HCT116 (cell line): ENCODE results near the gene PDIK1L. TPM values are rescaled to one million over a fixed set of nuclear protein-coding genes. Genes with fewer than 3 reads are reported as not detected.

Experiments used
- ATAC-seq: fragments of 200-7000 bp; cut with Tn5 transposase; 2 replicates; pipeline ENCODE4 v1.9.1; 2020; ENCODE audit warnings: mild to moderate bottlenecking, moderate library complexity
- BruUV-seq: library from RNA; stranded (reverse); fragments of 400-500 nt; replicated peaks from 2 replicates; lab custom pipeline; 2021; lab: Mats Ljungman, UMichigan
- CTCF ChIA-PET: fragments of 300-600 bp; sonication (Branson Sonifier 250); formaldehyde crosslinking; loops from one replicate; lab custom pipeline; 2021; ENCODE audit warnings: antibody characterized with exemption; lab: Charles Lee
- POLR2A ChIA-PET: fragments of 300-600, 350-600 bp; sonication (Branson Sonifier 250); formaldehyde crosslinking; loops from one replicate; lab custom pipeline; 2021; ENCODE audit warnings: antibody characterized with exemption; lab: Charles Lee
- RAD21 ChIA-PET, 2 experiments: fragments of 300-600 bp; sonication (Branson Sonifier 250); formaldehyde crosslinking; loops; one replicate each; lab custom pipeline; 2023; ENCODE audit warnings: low total read pairs in 2 of 2; ENCODE audit not compliant: uncharacterized antibody in 2 of 2, unreplicated experiment in 2 of 2, low non-redundant PET in 1 of 2; lab: Charles Lee
- DNase-seq: peaks from one replicate; pipeline ENCODE4 v3.0.0-alpha.2; 2010; ENCODE audit warnings: low read depth, low spot score
- H2AFZ ChIP-seq: fragments of 200-600 bp; shearing (Covaris generic), sonication (generic); 2 replicates; pipeline ENCODE4 v1.6.1; 2017; ENCODE audit warnings: low read depth, mixed run types, mixed read lengths, antibody characterized with exemption, low read length; ENCODE audit not compliant: poor library complexity, severe bottlenecking
- H3K27ac ChIP-seq: 2 replicates; pipeline ENCODE4 v1.5.1; 2012; ENCODE audit warnings: low read depth, low read length
- H3K27me3 ChIP-seq: fragments of 200-600 bp; sonication (generic); 2 replicates; pipeline ENCODE4 v1.6.1; 2016; ENCODE audit warnings: mixed run types, low read length, mixed read lengths; ENCODE audit not compliant: insufficient read depth
- H3K36me3 ChIP-seq, 2 experiments: fragments of 200-500 bp in 1 of 2; fragments of 200-600 bp in 1 of 2; sonication (Bioruptor generic) in 1 of 2; sonication (generic) in 1 of 2; 2 replicates each; pipeline versions ENCODE4 v1.5.1 to v1.6.1; 2014 to 2016; ENCODE audit warnings: low read length in 2 of 2, inconsistent platforms in 1 of 2, mixed read lengths in 1 of 2, mixed run types in 1 of 2; ENCODE audit not compliant: insufficient read depth in 2 of 2, control insufficient read depth in 1 of 2
- H3K4me1 ChIP-seq, 2 experiments: fragments of 200-600 bp in 1 of 2; sonication (generic) in 1 of 2; 2 replicates each; pipeline versions ENCODE4 v1.5.1 to v1.6.1; 2012 to 2017; ENCODE audit warnings: low read length in 2 of 2, inconsistent platforms in 1 of 2, mild to moderate bottlenecking in 1 of 2, mixed read lengths in 1 of 2, mixed run types in 1 of 2, moderate library complexity in 1 of 2; ENCODE audit not compliant: insufficient read depth in 2 of 2, control insufficient read depth in 1 of 2
- H3K4me2 ChIP-seq: fragments of 200-600 bp; sonication (generic); 2 replicates; pipeline ENCODE4 v1.6.1; 2017; ENCODE audit warnings: mixed run types, low read length, mixed read lengths
- H3K4me3 ChIP-seq, 2 experiments: fragments of 200-600 bp in 1 of 2; sonication (generic) in 1 of 2; replicated peaks in 1 of 2; 2 replicates each; pipeline ENCODE4 v1.5.1; 2011 to 2016; ENCODE audit warnings: low read length in 2 of 2, control low read depth in 1 of 2, low read depth in 1 of 2, mild to moderate bottlenecking in 1 of 2, mixed read lengths in 1 of 2, mixed run types in 1 of 2
- H3K79me2 ChIP-seq: fragments of 200-600 bp; sonication (generic); 2 replicates; pipeline ENCODE4 v1.6.1; 2017; ENCODE audit warnings: mild to moderate bottlenecking, mixed run types, low read length, moderate library complexity, mixed read lengths; ENCODE audit not compliant: insufficient read depth
- H3K9ac ChIP-seq: fragments of 200-600 bp; sonication (generic); 2 replicates; pipeline ENCODE4 v1.6.1; 2016; ENCODE audit warnings: low read length, mixed read lengths
- H3K9me2 ChIP-seq: fragments of 200-600 bp; sonication (generic), shearing (Covaris generic); 2 replicates; pipeline ENCODE4 v1.6.1; 2017; ENCODE audit warnings: mixed run types, mild to moderate bottlenecking, moderate library complexity; ENCODE audit not compliant: insufficient read depth
- H3K9me3 ChIP-seq, 2 experiments: fragments of 200-500 bp in 1 of 2; fragments of 200-600 bp in 1 of 2; sonication (Bioruptor generic) in 1 of 2; sonication (generic) in 1 of 2; 2 replicates each; pipeline ENCODE4 v1.6.1; 2014 to 2017; ENCODE audit warnings: low read length in 2 of 2, mixed read lengths in 2 of 2, inconsistent platforms in 1 of 2, low read depth in 1 of 2, mild to moderate bottlenecking in 1 of 2, mixed run types in 1 of 2, moderate library complexity in 1 of 2; ENCODE audit not compliant: control insufficient read depth in 1 of 2, insufficient read depth in 1 of 2
- H4K20me1 ChIP-seq: fragments of 200-600 bp; sonication (generic), shearing (Covaris generic); 2 replicates; pipeline ENCODE4 v1.6.1; 2017; ENCODE audit warnings: mixed run types, mild to moderate bottlenecking, moderate library complexity; ENCODE audit not compliant: insufficient read depth
- CBX3 ChIP-seq: IDR thresholded peaks from 2 replicates; pipeline ENCODE4 v1.6.1; 2012; ENCODE audit warnings: low read depth
- CEBPB ChIP-seq: IDR thresholded peaks from 2 replicates; pipeline ENCODE4 v1.6.1; 2012; ENCODE audit warnings: low read depth
- EGR1 ChIP-seq: IDR thresholded peaks from 2 replicates; pipeline ENCODE4 v1.6.1; 2012; ENCODE audit warnings: low read depth
- ELF1 ChIP-seq: IDR thresholded peaks from 2 replicates; pipeline ENCODE4 v1.6.1; 2012; ENCODE audit warnings: low read depth, borderline replicate concordance
- EZH2phosphoT487 ChIP-seq: fragments of 200-600 bp; IDR thresholded peaks from 2 replicates; pipeline ENCODE4 v1.6.1; 2018; ENCODE audit warnings: antibody characterized with exemption, borderline replicate concordance
- FOSL1 ChIP-seq: IDR thresholded peaks from 2 replicates; pipeline ENCODE4 v1.6.1; 2012; ENCODE audit warnings: low read depth
- JUND ChIP-seq: IDR thresholded peaks from 2 replicates; pipeline ENCODE4 v1.6.1; 2012
- MAX ChIP-seq: IDR thresholded peaks from 2 replicates; pipeline ENCODE4 v1.6.1; 2012
- POLR2A ChIP-seq: IDR thresholded peaks from 2 replicates; pipeline ENCODE4 v1.7.0; 2011; ENCODE audit warnings: borderline replicate concordance; ENCODE audit not compliant: insufficient read depth, insufficient read length; ENCODE audit errors: extremely low read depth
- POLR2AphosphoS5 ChIP-seq: IDR thresholded peaks from 2 replicates; pipeline ENCODE4 v1.6.1; 2011; ENCODE audit warnings: mild to moderate bottlenecking, low read depth, low read length, moderate library complexity
- RAD21 ChIP-seq: IDR thresholded peaks from 2 replicates; pipeline ENCODE4 v1.6.1; 2012; ENCODE audit warnings: low read depth, mild to moderate bottlenecking
- REST ChIP-seq: IDR thresholded peaks from 2 replicates; pipeline ENCODE4 v1.6.1; 2012; ENCODE audit warnings: low read depth
- SIN3A ChIP-seq: IDR thresholded peaks from 2 replicates; pipeline ENCODE4 v1.6.1; 2012; ENCODE audit warnings: low read depth
- SP1 ChIP-seq: IDR thresholded peaks from 2 replicates; pipeline ENCODE4 v1.6.1; 2012; ENCODE audit warnings: low read depth
- SRF ChIP-seq: IDR thresholded peaks from 2 replicates; pipeline ENCODE4 v1.6.1; 2012; ENCODE audit warnings: low read depth
- TCF7L2 ChIP-seq: IDR thresholded peaks from 2 replicates; pipeline ENCODE4 v1.7.0; 2011; ENCODE audit warnings: borderline replicate concordance, inconsistent platforms; ENCODE audit not compliant: insufficient read depth, insufficient read length; ENCODE audit errors: extremely low read depth
- YY1 ChIP-seq: IDR thresholded peaks from 2 replicates; pipeline ENCODE4 v1.6.1; 2011; ENCODE audit warnings: low read length, low read depth, moderate library complexity, mild to moderate bottlenecking; ENCODE audit not compliant: insufficient replicate concordance; ENCODE audit errors: extremely low read depth
- ZFX ChIP-seq: fragments of 450-650 bp; IDR thresholded peaks from 2 replicates; pipeline ENCODE4 v1.6.1; 2017
- intact Hi-C: fragments of 100-400 bp; cut with micrococcal nuclease; formaldehyde crosslinking; loops from 2 replicates; pipeline ENCODE4 v1.10.0; 2022
- total RNA-seq: library from RNA; stranded (reverse); gene quantifications from one replicate; pipeline ENCODE4 v1.2.1, GENCODE V29; 2021; ENCODE audit not compliant: unreplicated experiment
- TF ChIP-seq, protein P1 (sequence below): IDR thresholded peaks from 2 replicates; pipeline ENCODE4 v1.6.1; 2012

PDIK1L gene
- total RNA-seq, 1 experiment from 2014 or later: 8.8 TPM

DNA sequence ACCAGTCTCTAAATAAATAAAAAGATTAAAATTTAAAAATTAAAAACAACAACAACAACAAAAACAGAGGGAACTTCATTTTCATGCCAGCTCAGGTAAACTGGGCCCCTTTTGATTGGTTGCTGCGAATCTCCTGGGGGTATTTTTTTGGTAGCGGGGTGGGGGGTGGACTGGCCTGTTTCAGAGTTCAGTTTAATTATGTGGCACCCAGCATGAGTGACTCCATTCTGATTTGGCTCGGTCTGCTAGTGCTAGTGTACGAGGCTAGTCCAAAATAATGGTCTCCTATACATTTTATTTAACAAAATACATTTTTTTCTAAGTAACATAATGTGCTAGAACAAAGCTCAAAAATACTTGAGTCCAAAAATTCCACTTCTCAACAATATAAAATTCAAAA is 18.2 kb downstream of the PDIK1L start:
- BruUV-seq: no TSS peak
- Histone ChIP-seq H3K79me2 (0 out of 2 replicates have a peak, but pooled peaks cover 1% of the 10 kb centered on the region), H3K9ac (no peak overlapping the region), H3K27ac (no peak overlapping the region), H3K4me3 (no peak overlapping the region), H4K20me1 (no peaks in the 10 kb centered on the region), H2AFZ (peak overlapping the region; percentile 36), H3K27me3 (no peaks in the 10 kb centered on the region), H3K4me1 (peaks cover 0 to 15% of the 10 kb centered on the region in 2 experiments; a peak in 2 of 4 replicates), H3K36me3 (no peaks in the 10 kb centered on the region), H3K9me3 (no peaks in the 10 kb centered on the region), H3K9me2 (0 out of 2 replicates have a peak, but pooled peaks cover 3% of the 10 kb centered on the region), H3K4me2 (no peak overlapping the region)
- DNase-seq (no peak), ATAC-seq (no peak)
- RAD21 ChIA-PET: interaction anchor here (0.8 to 1.0 kb wide), 2 partner anchors 25 to 287 kb away, joined by 3 to 4 read pairs; no protein-coding TSS in a partner anchor
- POLR2A ChIA-PET: interaction anchor here (0.7 kb wide), 1 partner anchor 8 kb away, joined by 4 read pairs; no protein-coding TSS in a partner anchor
- intact Hi-C loops: no loop called here
- CTCF ChIA-PET: interaction anchor here (0.9 kb wide), 1 partner anchor 15 kb away, joined by 3 read pairs; no protein-coding TSS in a partner anchor
- TF ChIP-seq JUND (no peak), ZFX (no peak), EGR1 (no peak), SRF (no peak), CBX3 (no peak), SP1 (no peak), EZH2phosphoT487 (no peak), REST (no peak), POLR2AphosphoS5 (no peak), TCF7L2 (no peak), ELF1 (no peak), CEBPB (no peak), FOSL1 (no peak), RAD21 (no peak), SIN3A (no peak), MAX (no peak), YY1 (no peak), POLR2A (no peak)
- TF ChIP-seq, protein P1, sequence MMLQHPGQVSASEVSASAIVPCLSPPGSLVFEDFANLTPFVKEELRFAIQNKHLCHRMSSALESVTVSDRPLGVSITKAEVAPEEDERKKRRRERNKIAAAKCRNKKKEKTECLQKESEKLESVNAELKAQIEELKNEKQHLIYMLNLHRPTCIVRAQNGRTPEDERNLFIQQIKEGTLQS: no peak
